ENCODE results near the gene PYCARD. TPM values are rescaled to one million over a fixed set of nuclear protein-coding genes. Genes with fewer than 3 reads are reported as not detected.
"Not testable (repeated sequence)": the region's sequence is repeated elsewhere in the genome, so short reads cannot be mapped to it uniquely, and the experiment has no call there.

PYCARD gene
- total RNA-seq, 2 donors from 2014 or later, result 10.8 to 19.1 TPM

DNA sequence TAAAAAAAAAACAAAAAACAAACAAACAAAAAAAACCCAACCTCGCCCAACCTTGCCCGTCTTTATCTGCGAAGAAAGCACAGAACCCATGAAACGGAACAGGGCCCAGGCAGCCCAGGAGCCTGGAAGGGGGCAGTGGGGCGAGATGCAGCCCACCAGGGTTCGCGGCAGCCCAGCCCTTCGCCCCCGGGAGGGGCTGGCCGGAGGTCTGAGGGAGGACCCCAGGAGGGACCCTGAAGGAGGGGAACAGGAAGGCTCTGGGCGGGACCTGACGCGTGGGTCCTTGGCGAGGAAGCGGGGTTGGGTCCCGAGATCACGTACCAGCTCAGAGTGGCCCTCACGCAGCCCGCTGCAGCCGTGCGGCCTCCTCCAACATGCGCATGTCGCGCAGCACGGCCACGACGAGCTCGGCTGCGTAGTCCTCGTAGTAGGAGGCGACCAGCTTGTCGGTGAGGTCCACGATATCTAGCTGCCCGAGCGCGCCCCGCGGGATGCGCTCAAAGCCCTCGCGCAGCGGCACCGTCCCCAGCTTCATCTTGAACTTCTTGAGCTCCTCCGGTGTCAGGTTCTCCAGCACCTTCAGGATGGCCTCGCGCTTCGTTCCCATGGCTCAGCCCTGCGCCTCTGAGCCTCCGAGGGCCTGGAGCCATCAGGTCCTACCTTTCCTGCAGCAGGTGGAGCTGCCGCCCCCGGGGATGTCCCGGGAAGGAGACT is 14.0 kb upstream of the PYCARD start, which contains the start of gene PYDC1:
TSS of gene PYDC1 (minus strand) at position 714 of the 714 bp plus-strand sequence. CDS start at position 607, 107 bp downstream.
- intact Hi-C loops (cut with DNase I), result no loop called here
- DNase-seq, result no peak
- ATAC-seq, result peak in 1 of 2 donors; percentile 2

DNA sequence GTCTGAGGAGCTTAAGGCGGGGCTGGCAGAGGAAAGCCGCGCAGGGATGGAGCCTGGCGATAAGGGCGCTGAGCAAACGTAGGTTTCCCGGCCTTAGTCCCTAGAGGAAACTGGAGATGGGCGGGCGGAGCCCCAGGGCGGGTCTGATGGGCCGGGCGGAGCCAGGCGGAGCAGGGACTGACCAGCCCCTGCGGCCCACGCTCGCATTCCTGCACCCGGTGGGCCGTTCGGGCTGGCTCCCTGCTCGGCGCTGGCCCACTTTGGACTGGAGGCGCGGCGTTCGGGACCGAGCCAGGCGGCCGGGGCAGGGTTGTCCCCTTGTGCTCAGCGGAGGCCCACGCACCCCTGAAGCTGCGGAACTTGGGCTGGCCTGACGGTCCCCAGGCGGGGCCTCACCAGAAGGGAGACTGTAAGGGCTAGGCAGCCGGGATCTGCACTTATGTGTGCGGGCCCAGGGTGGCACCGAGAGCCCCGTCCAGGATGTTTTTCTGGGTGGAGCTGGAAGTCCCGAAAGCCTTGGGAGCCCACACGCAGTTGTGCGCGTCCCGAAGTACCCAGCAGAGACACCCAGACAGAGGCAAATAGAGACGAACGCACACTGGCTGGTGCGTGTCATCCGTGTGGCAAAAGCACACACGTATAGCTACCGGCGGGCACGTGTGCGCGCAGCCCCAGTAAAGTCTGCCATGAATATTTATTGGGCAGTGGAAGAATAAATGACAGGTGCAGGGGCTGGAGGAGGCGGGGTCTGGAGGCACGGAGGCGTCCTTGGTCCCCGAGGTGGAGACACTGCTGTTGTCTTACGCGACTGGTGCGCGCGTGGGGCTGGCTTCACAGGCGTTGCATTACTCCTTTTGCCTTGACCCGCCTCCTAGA is 13.0 kb upstream of the PYCARD start:
- DNase-seq (peak; percentile 70), ATAC-seq (peak; percentile 87 to 95)
- intact Hi-C loops (cut with DNase I), result no loop called here

GRCh38 chr16:31214708-31215286 is 12.2 kb upstream of the PYCARD start:
- ATAC-seq, result peak; percentile 34 to 36
- intact Hi-C loops (cut with DNase I), result no loop called here
- no peak for DNase-seq

DNA sequence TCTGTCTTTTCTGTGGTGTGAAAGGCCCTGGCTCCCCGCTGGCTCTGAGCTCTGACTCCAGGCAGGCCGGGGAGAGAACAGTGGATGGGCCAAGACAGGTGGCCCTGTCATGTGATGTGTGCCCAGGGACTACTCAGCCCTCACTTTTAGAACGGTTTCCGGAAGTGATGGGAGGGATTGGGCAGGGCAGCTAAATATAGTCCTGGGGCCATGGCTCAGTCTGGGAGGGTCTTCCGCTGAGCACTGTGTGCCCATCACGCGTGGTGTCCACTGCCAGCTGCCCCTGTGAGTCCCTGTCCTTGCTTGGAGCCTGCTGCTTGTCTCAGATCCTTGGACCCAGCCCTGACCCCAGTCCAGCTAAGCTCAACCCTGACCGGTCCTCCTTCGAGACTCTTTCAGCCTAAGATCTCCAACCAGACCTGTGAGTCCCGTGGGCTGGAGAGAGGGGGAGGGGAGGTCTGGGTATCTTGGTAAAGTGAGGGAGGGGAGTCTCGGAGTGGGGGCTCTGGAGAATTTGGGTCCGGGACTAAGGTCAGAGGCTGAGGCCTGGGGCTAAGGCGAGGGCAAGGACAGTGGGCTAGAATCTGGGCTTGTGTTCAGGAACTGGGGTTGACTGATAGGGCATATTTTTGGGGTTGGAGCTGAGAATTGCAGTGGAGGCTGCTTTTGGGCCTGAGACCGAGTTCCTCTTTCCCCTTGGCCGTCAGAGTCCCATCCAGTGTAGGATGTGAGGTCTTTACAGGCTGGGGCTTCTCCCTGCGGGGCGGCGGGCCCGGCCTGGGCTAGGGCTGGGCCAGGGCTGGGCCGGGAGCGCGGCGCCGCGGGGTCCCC is 11.5 kb upstream of the PYCARD start, which contains the start of gene TRIM72:
TSS of gene TRIM72 (plus strand) at position 243 of the 831 bp plus-strand sequence. CDS start 620 bp downstream, outside the sequence.
- DNase-seq (no peak), ATAC-seq (peak in 1 of 2 donors; percentile 11)
- intact Hi-C loops (cut with DNase I), result no loop called here

DNA sequence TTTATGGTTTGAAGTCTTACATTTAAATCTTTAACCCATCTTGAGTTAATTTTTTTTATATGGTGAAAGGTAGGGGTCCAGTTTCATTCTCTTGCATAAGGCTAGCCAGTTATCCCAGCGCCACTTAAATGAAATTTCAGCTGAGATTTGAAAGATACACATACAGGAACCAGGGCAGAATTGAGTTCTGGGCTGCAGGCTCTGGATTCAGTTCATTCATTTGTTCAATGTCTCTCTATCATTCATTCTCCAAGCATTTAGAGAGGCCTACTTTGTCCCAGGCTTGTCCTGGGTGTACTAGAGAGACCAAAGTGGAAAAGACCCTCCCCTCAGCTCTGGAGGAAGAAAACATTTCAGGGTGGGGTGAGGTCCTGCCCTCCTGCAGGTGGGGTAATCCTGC is 10.8 kb upstream of the PYCARD start:
- ATAC-seq (no peak), DNase-seq (no peak)
- intact Hi-C loops (cut with DNase I), result no loop called here

DNA sequence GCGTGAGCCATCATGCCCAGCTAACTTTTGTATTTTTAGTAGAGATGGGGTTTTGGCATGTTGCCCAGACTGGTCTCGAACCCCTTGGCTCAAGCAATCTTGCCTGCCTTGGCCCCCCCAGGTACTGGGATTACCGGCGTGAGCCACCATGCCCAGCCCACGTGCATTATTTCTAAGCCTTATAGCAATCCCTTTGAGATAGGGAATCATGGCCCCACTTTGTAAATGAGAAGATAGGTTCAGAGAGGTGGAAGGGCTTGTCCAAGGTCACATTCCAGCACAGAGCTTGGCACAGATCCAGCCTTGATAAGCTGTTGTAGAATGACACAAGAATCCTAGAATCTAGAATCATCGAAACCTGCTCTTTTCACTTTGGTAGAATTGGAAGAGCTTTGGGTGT is 4.2 kb upstream of the PYCARD start:
- DNase-seq (no peak), ATAC-seq (no peak)
- intact Hi-C loops (cut with DNase I), result no loop called here

DNA sequence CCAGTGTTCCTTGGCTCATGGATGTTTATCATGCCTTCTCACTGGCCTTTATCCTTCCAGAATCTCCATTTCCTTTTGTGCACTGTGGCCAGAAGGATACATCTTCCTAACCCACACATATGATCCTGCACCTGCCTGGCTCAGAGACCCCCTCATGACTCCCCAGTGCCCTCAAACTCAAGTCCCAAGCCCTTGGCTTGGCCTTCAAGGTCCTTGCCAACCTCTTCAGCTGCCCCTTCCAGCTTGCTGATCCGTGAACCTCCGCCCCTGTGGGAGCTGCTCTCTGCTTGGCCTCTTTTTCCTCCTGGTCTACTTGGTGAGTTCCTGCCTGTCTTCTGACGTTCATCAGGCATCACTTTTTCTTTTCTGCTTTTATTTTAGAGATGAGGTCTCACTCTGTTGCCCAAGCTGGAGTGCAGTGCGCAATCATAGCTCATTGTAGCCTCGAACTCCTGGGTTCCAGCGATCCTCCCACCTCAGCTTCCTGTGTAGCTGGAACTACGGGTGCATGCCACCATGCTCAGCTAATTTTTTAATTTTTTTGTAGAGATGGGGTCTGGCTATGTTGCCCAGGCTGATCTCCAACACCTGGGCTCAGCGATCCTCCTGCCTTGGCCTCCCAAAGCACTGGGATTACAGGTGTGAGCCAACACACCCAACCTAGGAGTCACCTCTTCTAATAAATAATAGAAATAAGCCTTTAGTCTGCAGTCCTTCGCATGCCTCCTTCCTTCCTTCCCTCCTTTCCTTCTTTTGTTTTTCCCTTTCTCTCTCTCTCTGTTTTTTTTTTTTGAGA is 2.5 kb upstream of the PYCARD start:
- ATAC-seq, result no peak
- DNase-seq, result no peak
- intact Hi-C loops (cut with DNase I), result no loop called here

DNA sequence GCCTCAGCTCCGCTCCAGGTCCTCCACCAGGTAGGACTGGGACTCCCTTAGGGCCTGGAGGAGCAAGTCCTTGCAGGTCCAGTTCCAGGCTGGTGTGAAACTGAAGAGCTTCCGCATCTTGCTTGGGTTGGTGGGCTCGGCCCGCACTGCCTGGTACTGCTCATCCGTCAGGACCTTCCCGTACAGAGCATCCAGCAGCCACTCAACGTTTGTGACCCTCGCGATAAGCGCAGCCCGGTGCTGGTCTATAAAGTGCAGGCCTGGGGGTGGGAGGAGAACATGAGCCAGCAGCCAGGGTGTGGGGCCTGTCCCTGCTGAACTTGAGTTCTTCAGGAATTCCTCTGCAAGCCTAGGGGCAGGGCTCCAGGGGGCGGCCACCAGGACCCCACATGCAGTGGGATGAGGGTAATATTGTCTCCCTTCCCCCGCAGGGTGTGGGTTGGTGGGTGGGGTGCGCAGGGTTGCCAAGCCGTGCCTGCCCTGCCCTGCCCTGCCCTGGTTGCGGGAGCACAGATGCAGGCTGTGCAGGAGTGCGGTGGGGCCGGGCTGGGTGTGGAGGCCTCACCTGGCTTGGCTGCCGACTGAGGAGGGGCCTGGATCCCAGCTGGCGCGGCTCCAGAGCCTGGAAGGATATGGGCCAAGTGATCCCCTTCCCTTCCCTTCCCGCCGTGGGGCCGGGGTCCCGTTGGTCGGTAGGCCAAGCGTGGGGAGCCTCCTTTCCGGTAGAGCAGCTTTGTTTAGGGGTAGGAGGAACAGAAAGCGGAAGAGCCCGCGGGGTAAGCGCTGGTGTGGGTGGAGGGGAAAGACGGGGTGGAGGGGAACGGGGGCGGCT is 762 bp downstream of the PYCARD start:
- ATAC-seq (peak; percentile 68 to 72), DNase-seq (peak; percentile 48)
- intact Hi-C loops (cut with DNase I), result no loop called here

GRCh38 chr16:31200821-31201568 is 1.6 kb downstream of the PYCARD start:
- intact Hi-C loops (cut with DNase I), result no loop called here
- DNase-seq (no peak), ATAC-seq (no peak)

GRCh38 chr16:31200111-31200510 is 2.4 kb downstream of the PYCARD start:
- DNase-seq; intact Hi-C loops (cut with DNase I); ATAC-seq: not testable (repeated sequence)

DNA sequence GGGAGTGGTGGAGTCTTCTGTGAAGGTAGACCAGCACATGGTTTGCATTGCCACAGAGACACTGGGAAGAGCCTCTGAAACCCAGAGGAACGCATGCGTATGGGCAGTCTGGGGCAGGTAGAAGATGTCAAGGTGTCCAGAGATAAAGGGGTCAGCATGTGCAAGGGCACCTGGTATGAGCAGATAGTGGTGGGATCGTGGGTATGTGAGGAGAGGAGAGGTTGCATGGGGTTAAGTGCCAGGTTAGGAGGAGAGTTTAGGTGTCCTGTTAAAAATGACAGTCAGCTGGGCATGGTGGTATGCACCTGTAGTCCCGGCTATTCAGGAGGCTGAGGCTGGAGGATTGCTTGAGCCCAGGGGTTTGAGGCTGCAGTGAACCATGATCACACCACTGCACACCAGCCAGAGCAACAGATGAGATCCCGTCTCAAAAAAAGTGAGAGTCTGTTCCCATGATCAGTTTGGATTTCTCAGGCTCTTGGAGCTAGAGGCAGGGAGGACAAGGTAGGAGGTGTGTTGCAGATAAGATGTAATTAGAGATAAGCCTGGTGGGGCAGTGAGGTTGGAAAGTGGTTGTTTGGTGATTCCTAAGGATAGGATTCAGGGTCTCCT is 3.0 kb downstream of the PYCARD start:
- ATAC-seq (no peak), DNase-seq (no peak)
- intact Hi-C loops (cut with DNase I), result no loop called here

DNA sequence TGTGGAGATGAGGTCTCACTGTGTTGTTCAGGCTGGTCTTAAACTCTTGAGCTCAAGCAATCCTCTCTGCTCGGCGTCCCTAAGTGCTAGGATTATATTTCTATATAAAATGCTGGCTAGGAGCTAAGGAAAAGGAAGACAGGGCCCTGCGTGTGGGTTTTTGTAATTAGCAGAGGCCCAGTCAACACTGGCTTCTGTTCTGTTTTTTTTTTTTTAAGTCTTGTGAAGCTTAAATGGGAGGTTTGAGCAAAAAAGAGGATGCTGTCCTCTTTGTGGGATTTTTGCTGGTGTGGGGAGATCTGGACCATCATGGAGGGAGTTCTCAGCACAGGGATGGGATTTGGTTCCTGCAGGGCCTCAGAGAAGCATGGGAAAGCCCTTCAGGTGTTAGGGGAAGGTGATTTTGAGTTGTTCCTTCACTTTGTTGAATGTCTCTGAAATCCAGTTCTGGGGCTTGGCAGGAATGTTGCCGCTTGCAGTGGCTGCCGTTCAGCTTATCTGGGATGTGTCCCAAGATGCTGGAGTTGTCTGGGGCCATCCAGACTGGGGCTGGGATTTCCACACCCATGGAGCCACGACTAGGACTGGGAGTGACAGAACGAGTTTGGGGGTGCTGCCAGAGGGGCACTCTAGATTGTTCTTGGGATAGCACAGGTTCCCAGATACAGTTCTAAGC is 4.2 kb downstream of the PYCARD start:
- DNase-seq, result no peak
- intact Hi-C loops (cut with DNase I), result no loop called here
- no peak for ATAC-seq

GRCh38 chr16:31196324-31197088 is 6.1 kb downstream of the PYCARD start:
- DNase-seq (no peak), ATAC-seq (no peak)
- intact Hi-C loops (cut with DNase I), result no loop called here

DNA sequence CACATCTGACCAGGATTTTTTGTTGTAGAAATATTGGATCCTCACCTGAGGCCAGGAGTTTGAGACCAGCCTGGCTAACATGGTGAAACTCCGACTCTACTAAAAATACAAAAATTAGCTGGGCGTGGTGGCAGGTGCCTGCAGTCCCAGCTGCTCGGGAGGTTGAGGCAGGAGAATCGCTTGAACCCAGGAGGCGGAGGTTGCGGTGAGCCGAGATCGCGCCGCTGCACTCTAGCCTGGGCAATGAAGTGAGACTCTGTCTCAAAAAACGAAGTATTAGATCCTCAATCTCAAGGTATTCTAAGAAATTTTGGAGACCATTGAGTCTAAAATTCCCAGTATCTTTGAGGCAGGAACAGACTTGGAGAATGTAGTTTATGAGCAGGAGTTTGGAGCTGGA is 6.7 kb downstream of the PYCARD start:
- intact Hi-C loops (cut with DNase I); DNase-seq; ATAC-seq: not testable (repeated sequence)

GRCh38 chr16:31194898-31195297 is 7.7 kb downstream of the PYCARD start:
- intact Hi-C loops (cut with DNase I), result no loop called here
- ATAC-seq (no peak), DNase-seq (no peak)
